MM.1S (cell line): ENCODE results near the gene ERBIN.

Experiments used
- CTCF ChIP-seq: fragments of 300-600 bp; sonication (generic); IDR thresholded peaks from 2 replicates; pipeline ENCODE4 v1.5.1; 2016; ENCODE audit warnings: antibody characterized with exemption, low read length, mixed read lengths
- EZH2 ChIP-seq: fragments of 300-600 bp; sonication (generic); optimal IDR thresholded peaks from 2 replicates; pipeline ENCODE3; 2017; ENCODE audit warnings: low read depth, mild to moderate bottlenecking, antibody characterized with exemption, low read length, mixed read lengths
- EZH2phosphoT487 ChIP-seq: fragments of 300-600 bp; sonication (generic); IDR thresholded peaks from 2 replicates; pipeline ENCODE4 v1.6.1; 2018; ENCODE audit warnings: antibody characterized with exemption, low read length

GRCh38 chr5:65924366-65925043, 1.9 kb upstream of the ERBIN start:
- TF ChIP-seq CTCF (no peak), EZH2 (no peak), EZH2phosphoT487 (no peak)
